Activated CD4-positive, alpha-beta T cell treated with anti-CD3 and anti-CD28 coated beads, Interleukin-2, amount 50 U/mL, for 1 hour (primary cell): ENCODE data around the gene HIGD2B.
"Not testable (repeated sequence)": the region's sequence is repeated elsewhere in the genome, so short reads cannot be mapped to it uniquely, and the experiment has no call there.

ENCODE experiments used
- DNase-seq: peaks from one replicate; pipeline ENCODE4 v3.0.0-alpha.2; 2020

Gene HIGD2B, protein sequence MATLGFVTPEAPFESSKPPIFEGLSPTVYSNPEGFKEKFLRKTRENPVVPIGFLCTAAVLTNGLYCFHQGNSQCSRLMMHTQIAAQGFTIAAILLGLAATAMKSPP

DNA sequence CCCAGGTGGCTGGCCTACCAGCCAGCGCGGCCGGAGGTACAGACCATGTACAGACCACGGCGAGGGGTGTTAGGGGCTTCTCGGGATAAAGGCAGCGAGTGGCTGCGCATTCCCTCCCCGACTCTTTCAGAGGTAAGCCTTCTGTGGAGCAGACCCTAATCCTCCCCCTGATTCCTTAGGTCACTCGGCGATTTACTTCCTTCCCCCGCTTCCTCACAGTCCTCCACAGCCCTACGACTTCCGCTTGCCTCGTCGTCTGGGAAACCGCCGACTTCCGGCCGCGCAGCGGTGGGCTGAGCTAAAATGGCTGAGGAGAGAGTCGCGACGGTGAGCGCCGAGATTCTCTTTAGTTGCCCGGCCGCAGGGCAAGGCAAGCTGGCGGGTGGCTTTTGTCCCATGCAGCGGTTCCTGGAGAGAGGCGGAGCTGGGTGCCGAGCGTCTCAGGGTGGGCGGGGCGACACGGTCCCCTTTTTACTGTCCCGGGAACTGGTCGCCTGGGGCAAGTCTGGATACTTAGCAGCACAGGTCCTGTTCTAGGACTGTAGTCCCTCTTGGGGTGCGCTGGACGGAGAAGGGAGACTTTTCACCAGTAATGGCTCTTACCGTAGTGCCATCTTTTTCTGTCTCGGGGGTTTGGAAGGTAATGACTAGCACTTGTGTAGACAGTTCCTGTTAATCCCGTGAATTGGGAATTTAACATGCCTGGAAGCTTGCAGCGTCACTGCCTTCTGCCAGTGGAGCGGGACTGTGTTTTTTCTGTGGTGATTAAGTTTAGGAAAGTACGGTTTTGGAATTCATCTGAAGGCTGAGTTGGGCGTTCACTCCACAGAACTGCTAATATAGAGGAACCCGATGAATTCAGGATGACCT, at the start of gene HIGD2B, which contains the start of gene BBS4:
Gene HIGD2B (minus strand): TSS at position 258 of the 870 bp plus-strand sequence. CDS start 9,808 bp downstream, outside the sequence.
Gene BBS4 (plus strand): TSS at position 283 of the 870 bp plus-strand sequence. CDS start 21 bp downstream, at position 304.
- peak; percentile 80 for DNase-seq

DNA sequence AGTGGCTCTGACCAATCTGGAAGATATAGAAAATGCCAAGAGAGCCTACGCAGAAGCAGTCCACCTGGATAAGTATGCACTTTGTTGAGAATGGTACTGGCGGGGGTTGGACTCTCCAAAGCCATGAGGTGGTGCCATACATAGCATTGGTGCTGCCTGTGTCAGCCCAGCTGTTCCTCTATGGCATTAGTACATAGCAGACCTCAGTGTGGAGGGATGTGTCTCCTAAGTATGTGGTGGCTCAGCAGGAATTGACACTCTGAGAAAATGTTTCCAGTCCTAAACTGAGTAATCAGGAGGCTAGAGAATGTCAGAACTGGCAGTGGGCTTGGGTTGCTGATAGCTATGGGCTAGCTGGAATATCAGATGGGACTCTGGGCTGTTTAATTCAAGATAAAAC, 49.1 kb upstream of the HIGD2B start:
- DNase-seq = no peak

DNA sequence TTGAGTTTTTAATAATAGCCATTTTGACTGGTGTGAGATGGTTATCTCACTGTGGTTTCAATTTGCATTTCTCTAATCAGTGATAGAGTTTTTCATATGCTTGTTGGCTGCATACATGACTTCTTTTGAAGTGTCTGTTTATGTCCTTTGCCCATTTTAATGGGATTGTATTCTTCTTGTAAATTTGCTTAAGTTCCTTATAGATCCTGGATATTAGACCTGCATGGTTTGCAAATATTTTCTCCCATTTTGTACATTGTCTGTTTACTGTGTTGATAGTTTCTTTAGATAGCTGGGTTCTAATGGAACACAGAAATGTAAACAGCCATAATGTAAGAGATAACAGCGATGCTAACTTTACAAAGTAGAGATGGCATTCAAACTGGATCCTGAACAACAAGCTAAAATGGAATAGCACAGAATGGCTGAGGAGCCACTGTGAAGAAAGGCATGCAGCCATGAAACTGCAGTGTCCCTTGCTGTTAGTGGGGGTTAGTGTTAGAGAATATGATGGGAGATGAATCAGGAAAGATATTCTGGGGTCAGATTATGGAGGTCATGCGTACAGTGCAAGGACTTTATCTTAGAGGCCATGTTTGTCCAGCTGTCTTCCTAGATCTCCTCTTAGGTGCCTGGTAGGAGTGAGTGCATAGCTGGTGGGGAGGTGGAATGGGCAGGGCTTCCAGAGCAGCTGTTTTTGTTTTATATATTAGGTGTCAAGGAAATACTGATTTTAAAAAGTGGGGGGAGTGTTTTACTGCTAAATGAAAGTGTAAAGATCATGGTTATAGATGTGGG, 48.2 kb upstream of the HIGD2B start:
- no peak for DNase-seq

DNA sequence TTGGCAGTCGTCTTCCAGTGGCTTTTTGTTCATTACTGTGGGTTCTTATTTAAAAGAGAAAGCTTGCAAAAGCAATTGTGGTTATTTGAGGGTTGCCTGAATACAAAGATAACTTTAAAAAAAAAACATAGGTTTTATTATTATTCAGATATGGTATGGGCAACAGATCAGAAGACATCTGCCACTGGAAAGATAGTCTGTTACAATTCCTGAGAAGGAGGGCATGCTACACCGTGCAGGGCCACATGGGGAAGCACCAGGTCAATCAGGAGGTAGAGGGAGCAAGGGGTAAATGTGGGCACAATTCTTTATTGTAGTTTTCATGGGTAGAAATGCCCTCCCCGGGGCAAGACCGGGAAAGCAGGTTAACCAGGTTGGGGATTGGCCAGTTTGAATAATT, 46.5 kb upstream of the HIGD2B start:
- no peak for DNase-seq

DNA sequence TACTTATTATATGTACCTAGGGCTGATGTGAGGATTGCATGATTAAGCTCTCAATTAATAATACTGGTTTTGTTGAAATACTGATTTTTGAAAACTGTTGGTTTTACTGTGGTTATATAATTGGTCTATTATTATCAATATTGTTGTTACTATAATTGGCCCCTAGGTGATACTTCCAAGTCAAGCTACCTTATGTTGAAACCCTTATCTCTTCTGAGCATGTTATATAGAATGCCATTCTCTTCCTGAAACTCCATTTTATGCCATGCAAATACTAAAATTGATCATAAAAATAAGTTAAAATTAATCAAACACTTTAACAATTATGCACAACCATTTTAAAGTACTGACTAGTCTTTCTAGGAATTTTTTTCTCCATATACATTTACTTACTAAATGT, 46.1 kb upstream of the HIGD2B start:
- no peak for DNase-seq

DNA sequence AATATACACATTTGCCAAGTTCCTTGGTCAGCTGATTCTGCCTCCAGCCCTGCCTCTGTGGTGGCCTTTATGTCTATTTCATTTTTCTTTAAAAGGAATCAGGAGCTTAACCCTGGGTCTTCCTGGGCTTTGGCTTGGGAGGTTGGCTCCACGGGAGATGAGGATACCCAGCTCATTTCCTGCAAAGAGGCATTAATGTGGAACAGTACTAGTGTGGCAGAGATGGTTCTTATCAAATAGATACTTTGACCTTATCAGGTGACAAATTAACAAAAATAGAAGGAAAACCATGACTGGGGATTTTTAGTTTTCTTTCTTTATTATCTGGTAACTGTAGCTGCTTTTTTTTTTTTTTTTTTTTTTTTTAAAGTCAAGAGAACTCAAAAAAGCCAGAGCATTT, 42.8 kb upstream of the HIGD2B start:
- no peak for DNase-seq

DNA sequence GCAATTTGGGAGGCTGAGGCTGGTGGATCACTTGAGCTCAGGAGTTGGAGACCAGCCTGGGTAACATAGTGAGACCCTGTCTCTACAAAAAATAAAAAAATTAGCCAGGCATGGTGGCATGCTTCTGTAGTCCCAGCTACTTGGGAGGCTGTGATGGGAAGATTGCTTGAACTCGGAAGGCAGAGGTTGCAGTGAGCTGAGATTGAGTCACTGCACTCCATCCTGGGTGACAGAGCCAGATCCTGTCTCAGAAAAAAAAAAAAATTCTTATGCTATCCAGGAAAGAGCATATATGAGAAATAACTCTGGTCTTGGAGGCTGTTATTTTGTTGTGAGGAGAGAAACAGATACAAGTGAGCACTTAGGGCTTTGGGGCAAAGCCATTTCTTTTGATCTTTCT, 42.3 kb upstream of the HIGD2B start:
- DNase-seq = not testable (repeated sequence)

DNA sequence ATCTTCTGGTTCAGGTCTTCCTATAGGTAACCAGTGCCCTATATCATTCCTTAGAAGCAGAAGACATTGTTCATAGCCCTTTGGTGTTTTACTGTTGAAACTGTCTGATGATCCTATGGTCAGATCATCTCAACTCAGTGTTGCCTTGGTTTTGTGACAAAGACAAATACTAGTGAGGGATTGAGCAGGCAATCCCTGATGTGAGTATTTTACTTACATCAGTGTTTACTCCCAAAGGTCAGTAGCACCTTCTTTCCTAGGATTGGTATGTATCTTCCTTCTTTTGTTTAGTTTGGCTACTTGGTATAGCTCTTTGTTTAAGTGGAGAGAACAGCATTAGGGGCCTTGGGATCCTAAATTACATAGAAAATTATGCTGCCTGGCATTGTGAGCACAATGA, 41.2 kb upstream of the HIGD2B start:
- DNase-seq = no peak

DNA sequence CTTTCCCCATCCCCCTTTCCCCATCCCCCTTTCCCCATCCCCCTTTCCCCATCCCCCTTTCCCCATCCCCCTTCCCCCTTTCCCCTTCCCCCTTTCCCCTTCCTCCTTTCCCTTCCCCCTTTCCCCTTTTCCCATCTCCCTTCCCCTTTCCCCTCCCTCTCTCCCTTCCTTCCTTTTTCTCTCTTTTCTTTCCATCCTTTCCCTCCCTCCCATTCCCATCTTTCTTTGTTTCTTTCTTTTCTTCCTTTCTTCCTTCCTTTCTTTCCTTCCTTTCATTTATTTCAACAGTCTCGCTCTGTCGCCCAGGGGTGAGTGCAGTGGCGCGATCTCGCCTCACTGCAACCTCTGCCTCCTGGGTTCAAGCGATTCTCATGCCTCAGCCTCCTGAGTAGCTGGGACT, 39.9 kb upstream of the HIGD2B start:
- DNase-seq = not testable (repeated sequence)

DNA sequence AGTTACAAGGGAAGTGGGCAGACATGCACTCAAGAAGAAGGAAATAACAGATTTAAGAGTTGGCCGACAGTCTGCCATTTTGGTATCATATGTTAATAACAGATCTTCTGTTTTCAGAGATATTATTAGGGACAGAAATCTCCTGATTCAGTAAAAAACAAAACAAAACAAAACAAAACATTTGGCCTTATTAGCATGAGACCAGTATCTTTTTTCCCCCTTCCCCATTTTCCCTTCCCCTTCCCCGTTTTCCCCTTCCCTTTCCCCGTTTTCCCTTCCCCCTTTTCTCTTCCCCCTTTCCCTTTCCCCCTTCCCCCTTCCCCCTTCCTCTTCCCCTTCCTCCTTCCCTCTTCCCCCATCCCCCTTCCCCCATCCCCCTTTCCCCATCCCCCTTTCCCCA, 39.5 kb upstream of the HIGD2B start:
- no peak for DNase-seq

DNA sequence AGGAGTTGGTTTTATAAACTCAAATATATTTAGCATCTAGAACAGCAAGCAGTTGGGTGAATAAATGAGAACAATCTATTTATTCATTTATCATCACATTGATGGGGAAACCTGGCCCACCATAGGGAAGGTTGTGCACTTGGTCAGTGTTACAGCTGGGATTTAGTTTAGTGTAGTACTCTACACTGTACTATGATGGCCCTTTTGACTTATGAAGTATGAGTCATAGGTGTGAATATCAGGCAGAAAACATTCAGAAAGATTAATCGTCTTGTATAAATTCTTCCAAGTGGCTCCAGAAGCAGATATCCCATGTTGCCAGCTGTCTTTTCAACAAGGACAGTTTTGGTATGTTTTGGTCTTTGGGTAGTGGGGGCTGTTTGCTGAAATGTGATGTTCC, 38.0 kb upstream of the HIGD2B start:
- no peak for DNase-seq

DNA sequence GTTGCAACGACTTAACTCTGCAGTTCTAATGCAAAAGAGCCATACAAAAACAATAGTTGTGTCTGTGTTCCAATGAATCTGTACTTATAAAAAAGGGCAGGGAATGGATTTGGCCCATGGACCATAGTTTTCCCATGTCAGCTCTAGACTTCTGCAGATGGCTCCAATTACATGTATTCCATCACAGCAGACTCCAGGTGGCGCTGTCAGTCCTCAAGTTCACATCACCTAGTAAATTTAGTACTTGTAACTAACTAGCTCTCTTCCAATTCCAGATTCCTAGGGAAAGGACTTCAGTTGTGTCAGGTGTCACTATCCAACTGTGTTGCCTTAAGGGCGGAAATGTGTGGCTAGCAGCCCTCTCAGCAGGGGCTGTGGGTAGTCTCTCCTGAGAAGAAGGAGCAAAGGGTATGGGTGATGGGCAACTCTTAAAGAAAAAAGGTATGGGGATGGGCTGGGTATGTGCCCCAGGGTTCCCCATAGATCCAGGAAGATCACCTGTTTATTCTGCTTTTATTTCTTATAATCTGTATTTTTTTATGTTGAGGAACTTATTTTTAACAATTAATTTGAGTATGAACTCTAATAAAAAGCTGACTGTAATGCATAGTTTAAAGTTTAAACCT, 36.2 kb upstream of the HIGD2B start:
- peak; percentile 74 for DNase-seq

DNA sequence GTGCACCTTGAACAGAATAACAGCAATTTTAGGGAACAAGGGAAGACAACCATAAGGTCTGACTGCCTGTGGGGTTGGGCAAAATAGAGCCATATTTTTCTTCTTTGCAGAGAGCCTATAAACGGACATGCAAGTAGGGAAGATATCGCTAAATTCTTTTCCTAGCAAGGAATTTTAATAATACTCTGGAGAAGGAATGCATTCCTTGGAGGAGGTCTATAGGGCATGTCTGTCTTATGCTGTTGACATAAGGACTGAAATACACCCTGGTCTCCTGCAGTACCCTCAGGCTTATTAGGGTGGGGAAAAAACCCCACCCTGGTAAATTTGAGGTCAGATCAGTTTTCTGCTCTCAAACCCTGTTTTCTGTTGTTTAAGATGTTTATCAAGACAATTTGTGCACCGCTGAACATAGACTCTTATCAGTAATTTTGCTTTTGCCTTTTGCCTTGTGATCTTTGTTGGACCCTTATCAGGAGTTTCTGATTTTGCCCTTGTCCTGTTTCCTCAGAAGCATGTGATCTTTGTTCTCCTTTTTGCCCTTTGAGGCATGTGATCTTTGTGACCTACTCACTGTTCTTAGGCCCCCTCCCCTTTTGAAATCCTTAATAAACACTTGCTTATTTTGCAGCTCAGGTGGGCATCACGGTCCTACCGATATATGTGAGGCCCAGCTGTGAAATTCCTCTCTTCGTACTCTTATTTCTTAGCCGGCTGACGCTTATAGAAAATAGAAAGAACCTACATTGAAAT, 22.7 kb upstream of the HIGD2B start:
- DNase-seq = not testable (repeated sequence)

DNA sequence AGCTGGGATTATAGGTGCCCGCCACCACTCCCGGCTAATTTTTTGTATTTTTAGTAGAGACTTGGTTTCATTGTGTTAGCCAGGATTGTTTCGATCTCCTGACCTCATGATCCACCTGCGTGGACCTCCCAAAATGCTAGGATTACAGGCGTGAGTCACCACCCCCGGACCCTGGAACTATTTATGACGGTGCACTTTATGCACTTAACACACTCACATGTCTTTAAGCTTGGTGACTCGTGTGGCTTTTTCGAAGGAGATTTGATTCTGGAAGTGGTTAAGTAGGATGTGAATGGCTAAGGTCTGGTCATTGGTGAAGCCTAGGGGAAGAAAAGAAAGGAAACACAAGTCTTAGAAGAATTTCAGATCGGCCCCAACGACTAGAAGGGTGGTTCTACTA, 20.3 kb upstream of the HIGD2B start:
- no peak for DNase-seq

DNA sequence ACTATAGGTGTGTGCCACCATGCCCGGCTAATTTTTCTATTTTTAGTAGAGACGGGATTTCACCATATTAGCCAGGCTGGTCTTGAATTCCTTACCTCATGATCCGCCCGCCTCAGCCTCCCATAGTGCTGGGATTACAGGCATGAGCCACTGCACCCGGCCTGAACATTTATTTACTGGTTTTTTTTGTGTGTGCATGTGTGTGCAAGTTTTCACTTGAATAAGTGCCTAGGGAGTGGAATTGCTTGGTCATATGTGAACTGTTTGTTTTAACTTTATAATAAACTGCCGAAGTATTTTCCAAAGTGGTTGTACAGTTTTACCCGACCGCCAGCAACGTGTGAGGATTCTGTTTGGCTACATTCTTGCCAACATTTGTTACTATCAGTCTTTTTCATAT, 14.1 kb upstream of the HIGD2B start:
- DNase-seq = no peak

DNA sequence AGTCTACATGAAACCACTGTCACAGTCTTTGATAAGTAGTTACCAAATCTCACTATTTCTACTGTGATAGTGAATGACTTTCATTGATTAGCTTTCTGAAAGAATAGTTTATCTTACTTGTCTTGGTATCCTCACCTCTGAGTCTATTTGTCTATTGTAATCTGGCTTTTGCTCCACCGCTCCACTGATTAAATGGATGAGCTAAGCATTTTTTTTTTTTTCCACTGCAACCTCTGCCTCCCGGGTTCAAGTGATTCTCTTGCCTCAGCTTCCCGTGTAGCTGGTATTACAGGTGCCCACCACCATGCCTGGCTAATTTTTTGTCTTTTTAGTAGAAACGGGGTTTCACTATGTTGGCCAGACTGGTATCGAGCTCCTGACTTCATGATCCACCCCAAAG, 13.0 kb upstream of the HIGD2B start:
- no peak for DNase-seq

DNA sequence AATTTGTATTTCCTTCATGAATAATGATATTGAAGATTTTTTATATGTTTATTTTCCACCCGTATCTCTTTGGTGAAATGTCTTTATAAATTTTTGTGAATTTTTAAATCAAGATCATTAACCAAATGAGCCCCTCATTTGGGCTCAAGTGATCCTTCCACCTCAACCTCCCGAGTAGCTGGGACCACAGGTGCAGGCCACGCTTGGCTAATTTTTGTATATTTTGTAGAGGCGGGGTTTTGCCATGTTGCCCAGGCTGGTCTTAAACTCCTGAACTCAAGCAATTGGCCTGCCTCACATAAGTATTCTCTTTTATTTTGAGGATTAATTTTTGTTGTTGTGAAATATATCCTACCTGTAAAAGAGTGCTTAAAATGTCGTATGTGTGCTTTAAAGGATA, 5.0 kb upstream of the HIGD2B start:
- DNase-seq = no peak

DNA sequence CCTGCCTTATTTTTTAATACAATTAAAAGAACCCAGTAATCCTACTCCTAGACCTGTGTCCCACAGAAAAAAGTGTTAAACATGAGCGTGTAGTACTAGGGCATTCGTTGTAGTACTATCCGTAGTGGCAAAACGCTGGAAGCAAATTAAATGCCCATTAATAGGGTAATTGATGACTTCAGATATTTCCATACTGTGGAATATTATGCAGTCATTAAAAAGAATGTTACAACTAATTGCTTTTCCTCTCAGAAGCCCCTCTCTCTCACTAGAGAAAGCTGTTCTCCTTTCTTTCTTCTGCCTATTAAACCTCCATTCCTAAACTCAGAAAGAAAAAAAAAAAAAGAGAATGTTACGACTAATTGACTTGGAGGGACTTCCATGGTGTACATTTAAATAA, 2.7 kb upstream of the HIGD2B start:
- DNase-seq = no peak

DNA sequence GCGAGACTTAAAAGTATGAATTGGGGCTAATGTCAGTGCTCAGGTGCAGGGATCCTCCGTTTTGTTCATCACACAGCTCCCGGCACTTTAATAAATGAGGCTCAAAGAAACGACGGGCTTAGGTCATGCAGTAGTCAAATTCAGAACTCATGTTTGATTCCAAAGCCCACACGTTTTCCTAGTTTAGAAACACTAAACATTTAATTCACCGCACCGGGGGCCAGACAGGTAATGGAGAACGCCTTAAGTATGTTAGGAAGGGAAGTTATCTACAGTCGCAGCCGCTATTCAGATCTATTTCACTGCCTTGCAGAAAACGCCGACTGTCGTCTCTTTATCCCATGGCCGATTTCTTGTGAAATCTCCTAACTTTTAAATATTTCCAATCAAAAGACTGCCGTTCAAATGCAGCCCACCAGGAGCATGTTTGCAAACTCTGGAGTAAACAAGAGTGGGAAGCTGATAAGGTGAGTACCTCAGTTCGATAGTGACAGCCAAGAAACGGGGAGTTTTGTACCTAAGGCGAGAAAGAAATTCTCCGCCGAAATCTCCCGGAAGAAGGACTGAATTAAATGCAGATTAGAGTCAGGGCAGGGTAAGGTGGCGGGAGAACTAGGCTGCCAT, 569 bp downstream of the HIGD2B start:
- no peak for DNase-seq

DNA sequence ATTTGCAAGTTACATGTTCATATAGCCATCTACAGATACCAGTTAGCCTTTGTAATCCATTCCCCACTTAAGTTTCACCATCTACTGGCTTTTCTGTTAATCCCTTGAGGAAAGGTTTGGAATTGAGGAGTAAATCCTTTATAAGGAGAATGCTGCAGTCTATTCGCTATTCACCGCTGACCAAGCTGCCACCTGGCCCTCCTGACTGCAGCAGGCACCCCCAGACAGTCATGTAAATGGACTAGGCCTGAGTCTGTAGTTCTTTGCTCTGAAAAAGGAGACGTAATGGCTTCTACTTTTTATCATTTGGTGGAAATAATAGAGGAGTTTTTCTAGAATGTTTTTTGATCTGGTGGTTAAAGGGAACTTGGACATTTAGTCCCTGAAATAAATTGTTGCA, 3.2 kb downstream of the HIGD2B start:
- DNase-seq = no peak

DNA sequence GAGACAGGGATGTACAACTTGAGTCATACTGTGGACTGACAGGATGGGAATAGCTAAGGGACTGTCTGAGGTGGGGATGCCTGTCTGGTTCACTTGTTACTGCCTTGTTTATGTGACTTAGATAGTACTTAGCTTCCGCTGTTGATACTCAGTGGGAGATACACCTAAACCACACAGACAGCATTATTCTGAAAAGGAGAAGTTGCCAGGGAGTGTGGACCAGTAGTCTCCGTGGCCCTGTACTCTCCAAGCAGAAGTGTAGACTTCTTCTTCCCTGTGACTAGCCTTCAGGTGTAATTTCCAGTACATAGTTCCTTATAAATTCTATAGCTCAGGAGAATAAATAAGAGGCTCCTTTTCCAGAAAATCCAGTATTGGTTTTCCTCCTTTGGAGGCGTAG, 5.1 kb downstream of the HIGD2B start:
- DNase-seq = no peak

DNA sequence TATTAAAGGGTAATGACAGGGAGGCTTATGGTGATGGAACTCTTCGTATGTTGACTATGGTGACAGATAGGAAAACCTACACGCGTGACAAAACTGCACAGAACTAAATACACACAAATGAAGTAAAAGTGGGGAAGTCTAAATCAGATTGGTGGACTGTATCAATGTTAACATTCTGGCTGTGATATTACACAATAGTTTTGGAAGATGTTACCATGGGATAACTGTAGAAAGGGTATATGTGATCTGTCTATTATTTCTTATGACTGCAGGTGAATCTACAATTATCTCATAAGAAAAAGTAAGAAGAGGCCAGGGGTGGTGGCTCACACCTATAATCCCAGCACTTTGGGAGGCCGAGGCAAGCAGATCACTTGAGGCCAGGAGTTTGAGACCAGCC, 9.1 kb downstream of the HIGD2B start:
- no peak for DNase-seq
